ENCODE data around the gene FLYWCH2.

The FLYWCH2 gene

DNA sequence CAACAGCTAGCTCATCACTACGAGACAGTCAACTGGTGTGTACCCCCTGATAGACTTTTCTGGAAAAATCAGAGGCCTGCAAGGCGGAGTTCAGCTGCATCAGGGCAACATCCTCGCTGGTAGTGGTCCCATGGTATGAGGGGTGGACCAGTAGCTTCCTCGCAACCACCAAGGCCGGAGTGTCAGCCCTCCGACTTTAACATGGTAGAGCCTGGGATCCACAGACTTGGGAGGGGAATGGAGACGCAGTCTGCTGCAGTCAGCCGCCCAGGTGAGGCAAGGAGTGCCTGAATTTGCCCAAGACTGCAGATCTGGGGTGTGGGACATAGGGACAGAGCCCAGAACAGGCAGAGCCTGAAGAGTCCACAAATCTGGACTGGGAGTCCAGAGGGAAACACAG lies 39.5 kb upstream of the FLYWCH2 start:
- Histone ChIP-seq H3K9me3 (ENCODE audit: control insufficient read depth, insufficient read depth, low read depth, low read length) (no peaks in the 10 kb centered on the region), H3K4me3 (ENCODE audit: low read depth, low read length) (no peak overlapping the region), H3K36me3 (ENCODE audit: control insufficient read depth in 2 of 2, insufficient read depth in 1 of 2, low read length in 2 of 2) (no peaks in the 10 kb centered on the region), H3K4me1 (ENCODE audit: control insufficient read depth, insufficient read depth, low read length) (0 out of 2 replicates have a peak, but pooled peaks cover 3% of the 10 kb centered on the region), H3K27ac (ENCODE audit: extremely low read depth, low read depth, low read length) (no peak overlapping the region)
- POLR2A ChIA-PET, result no interaction called here
- CTCF ChIA-PET, result interaction anchor here (1.0 to 2.3 kb wide), 3 partner anchors 11 to 23 kb away, joined by 3 to 17 read pairs (median 4); partner anchors contain the start of gene PRSS22
- TF ChIP-seq ZNF530 (tag by site-specific recombination; IDR thresholded peaks at IDR 0.05; ENCODE audit: low read depth) (no peak), ZNF76 (tag by site-specific recombination; IDR thresholded peaks at IDR 0.05; ENCODE audit: borderline replicate concordance, low read depth) (no peak), ZNF777 (tag by site-specific recombination; IDR thresholded peaks at IDR 0.05; ENCODE audit: borderline replicate concordance) (no peak), ZNF155 (tag by site-specific recombination; IDR thresholded peaks at IDR 0.05) (no peak), ZNF433 (tag by site-specific recombination; IDR thresholded peaks at IDR 0.05; ENCODE audit: low read depth) (no peak), GLI2 (tag by site-specific recombination; IDR thresholded peaks at IDR 0.05; ENCODE audit: borderline replicate concordance, low read depth) (no peak), ZNF354C (tag by site-specific recombination; IDR thresholded peaks at IDR 0.05; ENCODE audit: borderline replicate concordance, low read depth) (no peak), HOXC10 (CRISPR knock-in tag; IDR thresholded peaks at IDR 0.05) (no peak), FEZF1 (tag by site-specific recombination; IDR thresholded peaks at IDR 0.05) (no peak), ZBTB17 (tag by site-specific recombination; IDR thresholded peaks at IDR 0.05) (no peak), ZNF174 (tag by site-specific recombination; IDR thresholded peaks at IDR 0.05) (no peak), ZNF404 (tag by site-specific recombination; IDR thresholded peaks at IDR 0.05) (no peak), ZNF157 (tag by site-specific recombination; IDR thresholded peaks at IDR 0.05) (no peak), ZNF514 (tag by site-specific recombination; IDR thresholded peaks at IDR 0.05) (no peak)
- TF ChIP-seq, protein P1, sequence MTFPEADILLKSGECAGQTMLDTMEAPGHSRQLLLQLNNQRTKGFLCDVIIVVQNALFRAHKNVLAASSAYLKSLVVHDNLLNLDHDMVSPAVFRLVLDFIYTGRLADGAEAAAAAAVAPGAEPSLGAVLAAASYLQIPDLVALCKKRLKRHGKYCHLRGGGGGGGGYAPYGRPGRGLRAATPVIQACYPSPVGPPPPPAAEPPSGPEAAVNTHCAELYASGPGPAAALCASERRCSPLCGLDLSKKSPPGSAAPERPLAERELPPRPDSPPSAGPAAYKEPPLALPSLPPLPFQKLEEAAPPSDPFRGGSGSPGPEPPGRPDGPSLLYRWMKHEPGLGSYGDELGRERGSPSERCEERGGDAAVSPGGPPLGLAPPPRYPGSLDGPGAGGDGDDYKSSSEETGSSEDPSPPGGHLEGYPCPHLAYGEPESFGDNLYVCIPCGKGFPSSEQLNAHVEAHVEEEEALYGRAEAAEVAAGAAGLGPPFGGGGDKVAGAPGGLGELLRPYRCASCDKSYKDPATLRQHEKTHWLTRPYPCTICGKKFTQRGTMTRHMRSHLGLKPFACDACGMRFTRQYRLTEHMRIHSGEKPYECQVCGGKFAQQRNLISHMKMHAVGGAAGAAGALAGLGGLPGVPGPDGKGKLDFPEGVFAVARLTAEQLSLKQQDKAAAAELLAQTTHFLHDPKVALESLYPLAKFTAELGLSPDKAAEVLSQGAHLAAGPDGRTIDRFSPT (tag by site-specific recombination; IDR thresholded peaks at IDR 0.05), result no peak
- TF ChIP-seq, protein P2, sequence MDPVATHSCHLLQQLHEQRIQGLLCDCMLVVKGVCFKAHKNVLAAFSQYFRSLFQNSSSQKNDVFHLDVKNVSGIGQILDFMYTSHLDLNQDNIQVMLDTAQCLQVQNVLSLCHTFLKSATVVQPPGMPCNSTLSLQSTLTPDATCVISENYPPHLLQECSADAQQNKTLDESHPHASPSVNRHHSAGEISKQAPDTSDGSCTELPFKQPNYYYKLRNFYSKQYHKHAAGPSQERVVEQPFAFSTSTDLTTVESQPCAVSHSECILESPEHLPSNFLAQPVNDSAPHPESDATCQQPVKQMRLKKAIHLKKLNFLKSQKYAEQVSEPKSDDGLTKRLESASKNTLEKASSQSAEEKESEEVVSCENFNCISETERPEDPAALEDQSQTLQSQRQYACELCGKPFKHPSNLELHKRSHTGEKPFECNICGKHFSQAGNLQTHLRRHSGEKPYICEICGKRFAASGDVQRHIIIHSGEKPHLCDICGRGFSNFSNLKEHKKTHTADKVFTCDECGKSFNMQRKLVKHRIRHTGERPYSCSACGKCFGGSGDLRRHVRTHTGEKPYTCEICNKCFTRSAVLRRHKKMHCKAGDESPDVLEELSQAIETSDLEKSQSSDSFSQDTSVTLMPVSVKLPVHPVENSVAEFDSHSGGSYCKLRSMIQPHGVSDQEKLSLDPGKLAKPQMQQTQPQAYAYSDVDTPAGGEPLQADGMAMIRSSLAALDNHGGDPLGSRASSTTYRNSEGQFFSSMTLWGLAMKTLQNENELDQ (tag by site-specific recombination; IDR thresholded peaks at IDR 0.05; ENCODE audit: low read depth), result no peak
- TF ChIP-seq, protein P3, sequence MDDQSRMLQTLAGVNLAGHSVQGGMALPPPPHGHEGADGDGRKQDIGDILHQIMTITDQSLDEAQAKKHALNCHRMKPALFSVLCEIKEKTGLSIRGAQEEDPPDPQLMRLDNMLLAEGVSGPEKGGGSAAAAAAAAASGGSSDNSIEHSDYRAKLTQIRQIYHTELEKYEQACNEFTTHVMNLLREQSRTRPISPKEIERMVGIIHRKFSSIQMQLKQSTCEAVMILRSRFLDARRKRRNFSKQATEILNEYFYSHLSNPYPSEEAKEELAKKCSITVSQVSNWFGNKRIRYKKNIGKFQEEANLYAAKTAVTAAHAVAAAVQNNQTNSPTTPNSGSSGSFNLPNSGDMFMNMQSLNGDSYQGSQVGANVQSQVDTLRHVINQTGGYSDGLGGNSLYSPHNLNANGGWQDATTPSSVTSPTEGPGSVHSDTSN (CRISPR knock-in tag; IDR thresholded peaks at IDR 0.05), result no peak
- TF ChIP-seq, protein P4, sequence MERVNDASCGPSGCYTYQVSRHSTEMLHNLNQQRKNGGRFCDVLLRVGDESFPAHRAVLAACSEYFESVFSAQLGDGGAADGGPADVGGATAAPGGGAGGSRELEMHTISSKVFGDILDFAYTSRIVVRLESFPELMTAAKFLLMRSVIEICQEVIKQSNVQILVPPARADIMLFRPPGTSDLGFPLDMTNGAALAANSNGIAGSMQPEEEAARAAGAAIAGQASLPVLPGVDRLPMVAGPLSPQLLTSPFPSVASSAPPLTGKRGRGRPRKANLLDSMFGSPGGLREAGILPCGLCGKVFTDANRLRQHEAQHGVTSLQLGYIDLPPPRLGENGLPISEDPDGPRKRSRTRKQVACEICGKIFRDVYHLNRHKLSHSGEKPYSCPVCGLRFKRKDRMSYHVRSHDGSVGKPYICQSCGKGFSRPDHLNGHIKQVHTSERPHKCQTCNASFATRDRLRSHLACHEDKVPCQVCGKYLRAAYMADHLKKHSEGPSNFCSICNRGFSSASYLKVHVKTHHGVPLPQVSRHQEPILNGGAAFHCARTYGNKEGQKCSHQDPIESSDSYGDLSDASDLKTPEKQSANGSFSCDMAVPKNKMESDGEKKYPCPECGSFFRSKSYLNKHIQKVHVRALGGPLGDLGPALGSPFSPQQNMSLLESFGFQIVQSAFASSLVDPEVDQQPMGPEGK (tag by site-specific recombination; IDR thresholded peaks at IDR 0.05), result no peak

DNA sequence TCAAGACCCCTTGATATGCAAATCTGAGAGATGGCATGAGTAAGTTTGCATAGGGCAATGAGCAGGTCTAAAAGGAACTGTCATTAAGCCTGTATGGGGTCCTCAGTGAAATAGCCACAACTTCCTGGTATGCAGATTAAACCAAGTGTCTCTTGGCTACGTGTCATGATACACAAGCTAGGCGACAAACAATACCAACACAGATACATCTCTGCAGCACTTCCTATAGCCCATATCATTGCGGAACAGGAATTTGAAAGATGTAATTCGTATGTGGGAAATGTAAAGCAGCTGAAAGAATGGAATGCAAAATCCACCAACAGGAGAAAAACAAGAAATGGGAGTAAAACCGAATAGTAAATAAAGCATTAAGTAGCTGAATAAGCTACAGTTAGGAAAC lies 37.9 kb upstream of the FLYWCH2 start:
- no peak overlapping the region for H3K4me3 ChIP-seq (ENCODE audit: low read depth, low read length)

More for the DNA sequence above, 37.9 kb upstream of the FLYWCH2 start:
- 0 out of 2 replicates have a peak, but pooled peaks have one; percentile 28 for TF ChIP-seq ZNF335 (tag by site-specific recombination; conservative IDR thresholded peaks at IDR 0.05)
- TF ChIP-seq, protein P5, sequence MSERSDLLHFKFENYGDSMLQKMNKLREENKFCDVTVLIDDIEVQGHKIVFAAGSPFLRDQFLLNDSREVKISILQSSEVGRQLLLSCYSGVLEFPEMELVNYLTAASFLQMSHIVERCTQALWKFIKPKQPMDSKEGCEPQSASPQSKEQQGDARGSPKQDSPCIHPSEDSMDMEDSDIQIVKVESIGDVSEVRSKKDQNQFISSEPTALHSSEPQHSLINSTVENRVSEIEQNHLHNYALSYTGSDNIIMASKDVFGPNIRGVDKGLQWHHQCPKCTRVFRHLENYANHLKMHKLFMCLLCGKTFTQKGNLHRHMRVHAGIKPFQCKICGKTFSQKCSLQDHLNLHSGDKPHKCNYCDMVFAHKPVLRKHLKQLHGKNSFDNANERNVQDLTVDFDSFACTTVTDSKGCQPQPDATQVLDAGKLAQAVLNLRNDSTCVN (tag by site-specific recombination; optimal IDR thresholded peaks at IDR 0.05), result no peak
- Histone ChIP-seq H3K9me3 (ENCODE audit: control insufficient read depth, insufficient read depth, low read depth, low read length) (no peaks in the 10 kb centered on the region), H3K36me3 (ENCODE audit: control insufficient read depth in 2 of 2, insufficient read depth in 1 of 2, low read length in 2 of 2) (no peaks in the 10 kb centered on the region), H3K27ac (ENCODE audit: extremely low read depth, low read depth, low read length) (no peak overlapping the region), H3K4me1 (ENCODE audit: control insufficient read depth, insufficient read depth, low read length) (0 out of 2 replicates have a peak, but pooled peaks cover 3% of the 10 kb centered on the region)
- POLR2A ChIA-PET, result no interaction called here
- CTCF ChIA-PET, result interaction anchor here (0.5 to 2.3 kb wide), 8 partner anchors 9 to 94 kb away, joined by 3 to 17 read pairs (median 4); no protein-coding TSS in a partner anchor

All from HEK293 (cell line).